ENCODE results near the gene MTARC1.

Gene MTARC1

GRCh38 chr1:220748089-220748934 is 38.4 kb upstream of the MTARC1 start, which contains the start of gene MTARC2:
Gene MTARC2 (plus strand): TSS chr1:220748322. CDS start chr1:220748532, 210 bp downstream.
- Histone ChIP-seq H3K4me3 (ENCODE audit: insufficient read length, low read depth) (peak within 1 kb of the TSS; percentile 75), H3K4me1 (ENCODE audit: insufficient read depth, insufficient read length) (peaks cover 6% of the 10 kb centered on the region), H3K27me3 (ENCODE audit: insufficient read depth, insufficient read length) (peaks cover 20% of the 10 kb centered on the region), H3K9ac (ENCODE audit: insufficient read length, low read depth) (peak within 1 kb of the TSS; percentile 90), H3K36me3 (ENCODE audit: insufficient read depth, insufficient read length, low read length) (no peaks in the 10 kb centered on the region), H3K9me3 (ENCODE audit: insufficient read depth, low read length) (no peaks in the 10 kb centered on the region)
- peak; percentile 75 for DNase-seq (ENCODE audit: low read depth, low spot score)
- TF ChIP-seq YY1 (IDR thresholded peaks at IDR 0.05; ENCODE audit: insufficient read depth, insufficient read length) (peak; percentile 20), ZNF274 (IDR thresholded peaks at IDR 0.05; ENCODE audit: low read depth, low read length) (no peak), SUZ12 (IDR thresholded peaks at IDR 0.05; ENCODE audit: extremely low read depth, insufficient read depth, insufficient read length) (no peak)

- Histone ChIP-seq H3K36me3 (ENCODE audit: insufficient read depth, insufficient read length, low read length) (no peaks in the 10 kb centered on the region), H3K9ac (ENCODE audit: insufficient read length, low read depth) (peak overlapping the region; percentile 90), H3K9me3 (ENCODE audit: insufficient read depth, low read length) (no peaks in the 10 kb centered on the region), H3K27me3 (ENCODE audit: insufficient read depth, insufficient read length) (peaks cover 20% of the 10 kb centered on the region), H3K4me1 (ENCODE audit: insufficient read depth, insufficient read length) (peaks cover 6% of the 10 kb centered on the region), H3K4me3 (ENCODE audit: insufficient read length, low read depth) (peak overlapping the region; percentile 75)
- DNase-seq (ENCODE audit: low read depth, low spot score) = no peak
- no peak for TF ChIP-seq SUZ12 (IDR thresholded peaks at IDR 0.05; ENCODE audit: extremely low read depth, insufficient read depth, insufficient read length)
- TF ChIP-seq ZNF274 (IDR thresholded peaks at IDR 0.05; ENCODE audit: low read depth, low read length) = no peak
- TF ChIP-seq YY1 (IDR thresholded peaks at IDR 0.05; ENCODE audit: insufficient read depth, insufficient read length) = no peak
These were observed 37.8 kb upstream of the MTARC1 start for GRCh38 chr1:220748936-220749335.

GRCh38 chr1:220750131-220750515 is 36.6 kb upstream of the MTARC1 start:
- H3K4me1 ChIP-seq (ENCODE audit: insufficient read depth, insufficient read length) = peaks cover 6% of the 10 kb centered on the region
- peaks cover 20% of the 10 kb centered on the region for H3K27me3 ChIP-seq (ENCODE audit: insufficient read depth, insufficient read length)
- no peak for DNase-seq (ENCODE audit: low read depth, low spot score)
- H3K9me3 ChIP-seq (ENCODE audit: insufficient read depth, low read length) = no peaks in the 10 kb centered on the region
- H3K36me3 ChIP-seq (ENCODE audit: insufficient read depth, insufficient read length, low read length) = peaks cover 7% of the 10 kb centered on the region
- TF ChIP-seq ZNF274 (IDR thresholded peaks at IDR 0.05; ENCODE audit: low read depth, low read length) (no peak), SUZ12 (IDR thresholded peaks at IDR 0.05; ENCODE audit: extremely low read depth, insufficient read depth, insufficient read length) (no peak), YY1 (IDR thresholded peaks at IDR 0.05; ENCODE audit: insufficient read depth, insufficient read length) (no peak)
- H3K9ac ChIP-seq (ENCODE audit: insufficient read length, low read depth) = no peak overlapping the region
- H3K4me3 ChIP-seq (ENCODE audit: insufficient read length, low read depth) = no peak overlapping the region

GRCh38 chr1:220751111-220751510 is 35.6 kb upstream of the MTARC1 start:
- TF ChIP-seq SUZ12 (IDR thresholded peaks at IDR 0.05; ENCODE audit: extremely low read depth, insufficient read depth, insufficient read length) (no peak), ZNF274 (IDR thresholded peaks at IDR 0.05; ENCODE audit: low read depth, low read length) (no peak), YY1 (IDR thresholded peaks at IDR 0.05; ENCODE audit: insufficient read depth, insufficient read length) (no peak)
- DNase-seq (ENCODE audit: low read depth, low spot score) = no peak
- Histone ChIP-seq H3K4me1 (ENCODE audit: insufficient read depth, insufficient read length) (peaks cover 6% of the 10 kb centered on the region), H3K27me3 (ENCODE audit: insufficient read depth, insufficient read length) (peaks cover 20% of the 10 kb centered on the region), H3K4me3 (ENCODE audit: insufficient read length, low read depth) (no peak overlapping the region), H3K9me3 (ENCODE audit: insufficient read depth, low read length) (no peaks in the 10 kb centered on the region), H3K9ac (ENCODE audit: insufficient read length, low read depth) (no peak overlapping the region), H3K36me3 (ENCODE audit: insufficient read depth, insufficient read length, low read length) (peaks cover 17% of the 10 kb centered on the region)

GRCh38 chr1:220754212-220754917 is 32.3 kb upstream of the MTARC1 start:
- H3K27me3 ChIP-seq (ENCODE audit: insufficient read depth, insufficient read length) = peaks cover 6% of the 10 kb centered on the region
- TF ChIP-seq ZNF274 (IDR thresholded peaks at IDR 0.05; ENCODE audit: low read depth, low read length) = no peak
- TF ChIP-seq YY1 (IDR thresholded peaks at IDR 0.05; ENCODE audit: insufficient read depth, insufficient read length) = no peak
- no peak for TF ChIP-seq SUZ12 (IDR thresholded peaks at IDR 0.05; ENCODE audit: extremely low read depth, insufficient read depth, insufficient read length)
- no peak for DNase-seq (ENCODE audit: low read depth, low spot score)
- peaks cover 29% of the 10 kb centered on the region for H3K36me3 ChIP-seq (ENCODE audit: insufficient read depth, insufficient read length, low read length)
- no peak overlapping the region for H3K9ac ChIP-seq (ENCODE audit: insufficient read length, low read depth)
- no peaks in the 10 kb centered on the region for H3K4me1 ChIP-seq (ENCODE audit: insufficient read depth, insufficient read length)
- no peaks in the 10 kb centered on the region for H3K9me3 ChIP-seq (ENCODE audit: insufficient read depth, low read length)
- no peak overlapping the region for H3K4me3 ChIP-seq (ENCODE audit: insufficient read length, low read depth)

GRCh38 chr1:220754918-220755295 is 31.8 kb upstream of the MTARC1 start:
- Histone ChIP-seq H3K4me1 (ENCODE audit: insufficient read depth, insufficient read length) (no peaks in the 10 kb centered on the region), H3K9me3 (ENCODE audit: insufficient read depth, low read length) (no peaks in the 10 kb centered on the region), H3K27me3 (ENCODE audit: insufficient read depth, insufficient read length) (peaks cover under 1% of the 10 kb centered on the region), H3K9ac (ENCODE audit: insufficient read length, low read depth) (no peak overlapping the region), H3K4me3 (ENCODE audit: insufficient read length, low read depth) (no peak overlapping the region), H3K36me3 (ENCODE audit: insufficient read depth, insufficient read length, low read length) (peaks cover 31% of the 10 kb centered on the region)
- DNase-seq (ENCODE audit: low read depth, low spot score) = no peak
- TF ChIP-seq ZNF274 (IDR thresholded peaks at IDR 0.05; ENCODE audit: low read depth, low read length) = no peak
- TF ChIP-seq SUZ12 (IDR thresholded peaks at IDR 0.05; ENCODE audit: extremely low read depth, insufficient read depth, insufficient read length) = no peak
- TF ChIP-seq YY1 (IDR thresholded peaks at IDR 0.05; ENCODE audit: insufficient read depth, insufficient read length) = no peak

- no peak for DNase-seq (ENCODE audit: low read depth, low spot score)
- TF ChIP-seq SUZ12 (IDR thresholded peaks at IDR 0.05; ENCODE audit: extremely low read depth, insufficient read depth, insufficient read length) (no peak), ZNF274 (IDR thresholded peaks at IDR 0.05; ENCODE audit: low read depth, low read length) (no peak), YY1 (IDR thresholded peaks at IDR 0.05; ENCODE audit: insufficient read depth, insufficient read length) (no peak)
- H3K36me3 ChIP-seq (ENCODE audit: insufficient read depth, insufficient read length, low read length) = peaks cover 31% of the 10 kb centered on the region
- no peaks in the 10 kb centered on the region for H3K4me1 ChIP-seq (ENCODE audit: insufficient read depth, insufficient read length)
- H3K4me3 ChIP-seq (ENCODE audit: insufficient read length, low read depth) = no peak overlapping the region
- no peaks in the 10 kb centered on the region for H3K9me3 ChIP-seq (ENCODE audit: insufficient read depth, low read length)
- no peak overlapping the region for H3K9ac ChIP-seq (ENCODE audit: insufficient read length, low read depth)
- H3K27me3 ChIP-seq (ENCODE audit: insufficient read depth, insufficient read length) = no peaks in the 10 kb centered on the region
These were observed 31.4 kb upstream of the MTARC1 start for GRCh38 chr1:220755309-220755708.

All from NT2/D1 (cell line).